ENCODE data around the gene SLC10A7.

The SLC10A7 gene

GRCh38 chr4:146265950-146266490, 255.7 kb downstream of the SLC10A7 start:
- DNase-seq (ENCODE audit: low read depth), result no peak
- TF ChIP-seq CTCF (IDR thresholded peaks at IDR 0.05; ENCODE audit: low read depth, low read length, missing control alignments), result no peak
- H3K4me3 ChIP-seq (ENCODE audit: low read depth, low read length), result no peak overlapping the region

- no peak for DNase-seq (ENCODE audit: low read depth)
- no peak for TF ChIP-seq CTCF (IDR thresholded peaks at IDR 0.05; ENCODE audit: low read depth, low read length, missing control alignments)
Measured at GRCh38 chr4:146263793-146264192, 257.9 kb downstream of the SLC10A7 start.

GRCh38 chr4:146261041-146261440, 260.7 kb downstream of the SLC10A7 start:
- TF ChIP-seq CTCF (IDR thresholded peaks at IDR 0.05; ENCODE audit: low read depth, low read length, missing control alignments), result no peak
- no peak for DNase-seq (ENCODE audit: low read depth)
- H3K4me3 ChIP-seq (ENCODE audit: low read depth, low read length), result no peak overlapping the region

More at GRCh38 chr4:146263793-146264192, 257.9 kb downstream of the SLC10A7 start:
- H3K4me3 ChIP-seq (ENCODE audit: low read depth, low read length), result no peak overlapping the region

GRCh38 chr4:146260521-146260920, 261.2 kb downstream of the SLC10A7 start:
- no peak for DNase-seq (ENCODE audit: low read depth)
- TF ChIP-seq CTCF (IDR thresholded peaks at IDR 0.05; ENCODE audit: low read depth, low read length, missing control alignments), result no peak
- H3K4me3 ChIP-seq (ENCODE audit: low read depth, low read length), result no peak overlapping the region

- DNase-seq (ENCODE audit: low read depth), result no peak
Measured at GRCh38 chr4:146257511-146257910, 264.2 kb downstream of the SLC10A7 start.

GRCh38 chr4:146256328-146256727, 265.4 kb downstream of the SLC10A7 start:
- no peak overlapping the region for H3K4me3 ChIP-seq (ENCODE audit: low read depth, low read length)
- no peak for TF ChIP-seq CTCF (IDR thresholded peaks at IDR 0.05; ENCODE audit: low read depth, low read length, missing control alignments)
- no peak for DNase-seq (ENCODE audit: low read depth)

More at GRCh38 chr4:146257511-146257910, 264.2 kb downstream of the SLC10A7 start:
- no peak overlapping the region for H3K4me3 ChIP-seq (ENCODE audit: low read depth, low read length)
- TF ChIP-seq CTCF (IDR thresholded peaks at IDR 0.05; ENCODE audit: low read depth, low read length, missing control alignments), result no peak

- TF ChIP-seq CTCF (IDR thresholded peaks at IDR 0.05; ENCODE audit: low read depth, low read length, missing control alignments), result no peak
- H3K4me3 ChIP-seq (ENCODE audit: low read depth, low read length), result no peak overlapping the region
- DNase-seq (ENCODE audit: low read depth), result no peak
Measured at GRCh38 chr4:146255874-146256273, 265.9 kb downstream of the SLC10A7 start.
